Stimulated activated CD4-positive, alpha-beta T cell treated with anti-CD3 and anti-CD28 coated beads, Interleukin-4, amount 100 ng/mL, for 4 hours (primary cell): ENCODE measurements around the gene RARS1.

Experiments
- DNase-seq, 2 experiments: peaks; one replicate each; pipeline ENCODE4 v3.0.0-alpha.2; 2020

The RARS1 gene

DNA sequence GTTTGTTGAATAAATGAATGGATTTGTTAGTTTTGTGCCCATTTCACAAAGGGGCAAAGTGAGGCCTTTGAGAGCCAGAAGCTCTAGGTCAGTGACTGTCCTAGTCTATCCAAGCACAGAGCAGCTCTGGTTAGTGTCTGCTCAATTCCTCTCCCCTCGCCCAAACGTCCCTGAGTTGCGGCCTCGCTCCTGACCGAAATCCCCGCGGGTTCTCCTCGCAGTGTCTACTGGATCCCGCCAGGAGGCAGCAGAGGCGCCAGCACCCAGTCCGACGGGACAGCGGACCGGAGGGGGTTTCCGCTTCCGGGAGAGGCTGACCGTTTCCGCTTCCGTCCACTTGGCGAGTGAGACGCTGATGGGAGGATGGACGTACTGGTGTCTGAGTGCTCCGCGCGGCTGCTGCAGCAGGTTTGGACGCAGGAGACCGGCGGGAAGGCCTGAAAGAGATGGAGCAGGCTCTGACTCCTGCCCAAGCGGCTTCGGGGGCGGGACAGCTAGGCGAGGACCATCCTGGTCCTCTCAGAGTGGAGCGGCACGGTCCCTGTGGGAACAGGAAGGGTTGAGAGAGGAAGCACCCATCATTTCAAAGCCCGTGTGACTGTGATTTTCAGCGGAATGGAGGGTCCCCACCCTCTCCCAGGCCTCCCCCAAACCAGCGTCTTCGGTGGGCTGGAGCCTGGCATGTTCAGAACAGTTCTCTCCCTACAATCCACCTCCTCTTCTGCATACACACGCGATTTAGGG lies at the start of gene RARS1:
Gene RARS1, plus strand, starts transcription at position 336 of the 744 bp plus-strand sequence. Its CDS starts 28 bp downstream, at position 364.
- peak; percentile 84 to 88 for DNase-seq

DNA sequence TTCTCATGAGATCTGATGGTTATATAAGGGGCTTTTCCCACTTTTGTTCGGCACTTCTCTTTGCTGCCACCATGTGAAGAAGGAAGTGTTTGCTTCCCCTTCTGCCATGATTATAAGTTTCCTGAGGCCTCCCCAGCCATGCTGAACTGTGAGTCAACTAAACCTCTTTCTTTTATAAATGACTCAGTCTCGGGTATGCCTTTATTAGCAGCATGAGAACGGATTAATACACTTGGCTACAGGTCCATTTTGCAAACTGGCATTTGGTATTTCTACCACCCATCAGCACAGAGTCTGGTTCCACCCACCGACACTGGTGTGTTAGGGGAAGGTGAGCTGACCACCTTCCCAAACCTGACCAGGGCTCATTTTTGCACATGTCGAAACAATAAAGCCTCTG lies 47.9 kb upstream of the RARS1 start:
- no peak for DNase-seq

DNA sequence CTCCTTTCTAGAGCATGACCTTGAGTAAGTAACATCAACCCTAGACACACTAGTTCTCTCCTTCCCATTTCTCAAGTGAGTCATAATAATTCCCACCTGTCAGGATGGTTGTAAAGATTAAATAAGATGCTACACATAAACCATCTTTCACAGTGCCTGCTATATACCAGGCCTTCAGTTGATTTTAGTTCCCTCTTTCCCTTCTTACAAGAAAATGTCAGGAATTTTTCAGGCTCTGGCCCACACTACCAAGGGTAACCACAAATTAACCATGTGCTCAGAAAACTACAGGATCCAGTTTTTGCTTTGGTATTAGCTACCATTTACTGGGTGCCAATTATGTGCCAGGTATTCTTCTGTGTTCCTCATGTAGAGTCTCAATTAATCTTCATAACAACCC lies 42.7 kb upstream of the RARS1 start:
- no peak for DNase-seq

DNA sequence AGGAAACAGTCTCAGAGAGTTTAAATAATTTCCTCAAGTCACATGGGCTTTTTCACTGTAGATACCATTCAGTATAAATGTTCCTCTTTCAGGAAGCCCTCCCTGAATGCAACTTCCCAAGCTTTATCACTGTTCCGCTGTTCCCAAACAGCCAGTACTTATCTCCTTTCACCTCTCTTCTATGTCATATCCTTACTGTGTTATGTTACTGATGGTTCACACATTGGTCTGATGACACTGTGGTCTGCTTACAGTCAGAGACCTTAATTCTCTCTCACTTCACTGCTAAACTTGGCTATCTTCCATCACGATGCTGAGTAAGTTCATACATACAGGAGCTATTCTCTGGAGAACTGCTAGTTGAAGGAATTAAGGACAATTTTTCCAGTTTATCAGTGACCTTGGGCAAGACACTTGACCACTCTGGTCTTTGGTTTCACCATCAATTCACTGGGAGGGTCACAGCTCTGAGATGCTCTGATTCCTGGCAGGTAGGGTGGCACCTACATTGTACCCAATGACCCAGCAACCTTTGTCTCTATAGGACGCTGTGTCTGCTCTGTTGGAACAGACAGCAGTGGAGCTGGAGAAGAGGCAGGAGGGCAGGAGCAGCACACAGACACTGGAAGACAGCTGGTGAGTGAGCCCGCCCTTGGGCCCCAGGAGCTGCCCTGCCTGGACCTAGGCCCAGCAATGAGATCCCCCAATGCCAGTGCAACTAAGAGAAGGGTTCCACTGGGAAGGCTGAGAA lies 42.1 kb upstream of the RARS1 start:
- no peak for DNase-seq

DNA sequence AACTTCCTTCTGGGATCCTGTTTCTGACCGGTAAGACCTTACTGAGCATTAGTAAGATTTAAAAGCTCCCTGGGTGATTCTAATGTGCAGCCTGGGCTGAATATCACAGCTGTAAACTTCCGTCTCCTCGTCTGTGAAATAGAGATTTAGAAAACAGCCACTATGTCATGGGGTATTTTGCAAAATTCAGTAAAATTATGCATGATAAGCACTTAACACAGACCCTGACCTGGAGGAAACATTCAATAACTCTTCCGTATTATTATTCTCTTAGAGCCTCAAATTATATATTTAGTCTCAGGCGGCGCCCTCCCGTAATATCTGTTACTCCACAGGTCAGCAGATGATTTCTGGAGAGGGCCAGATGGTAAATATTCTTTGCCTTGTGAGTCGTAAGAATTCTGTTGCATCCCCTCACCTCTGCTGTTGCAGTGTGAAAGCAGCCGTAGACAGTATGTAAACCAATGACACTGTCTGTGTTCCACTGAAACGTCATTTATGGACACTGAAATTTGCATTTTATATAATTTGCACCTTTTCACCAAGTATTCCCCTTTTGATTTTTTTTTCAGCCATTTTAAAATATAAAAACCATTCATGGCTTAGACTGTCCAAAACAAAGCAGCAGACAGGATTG lies 39.2 kb upstream of the RARS1 start:
- DNase-seq, result no peak

DNA sequence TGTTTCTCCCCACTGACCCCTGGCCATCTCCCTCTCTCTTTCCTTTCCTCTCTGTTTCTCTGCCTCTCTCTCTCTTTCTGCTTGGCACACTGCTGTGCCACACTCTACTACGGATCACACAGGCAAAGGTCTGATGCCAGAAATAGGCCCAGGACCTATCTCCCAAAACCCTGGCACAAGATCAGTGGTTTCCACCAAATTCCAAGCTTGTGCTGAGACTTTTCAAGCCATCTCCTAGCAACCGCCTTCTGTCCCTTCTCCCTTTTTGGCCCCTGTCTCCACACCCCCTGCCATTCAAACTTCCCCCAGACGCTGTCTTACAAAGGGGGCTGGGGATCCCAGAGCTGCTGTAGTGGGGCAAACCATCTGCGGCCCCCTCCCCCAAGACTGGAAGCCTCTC lies 38.5 kb upstream of the RARS1 start:
- no peak for DNase-seq

DNA sequence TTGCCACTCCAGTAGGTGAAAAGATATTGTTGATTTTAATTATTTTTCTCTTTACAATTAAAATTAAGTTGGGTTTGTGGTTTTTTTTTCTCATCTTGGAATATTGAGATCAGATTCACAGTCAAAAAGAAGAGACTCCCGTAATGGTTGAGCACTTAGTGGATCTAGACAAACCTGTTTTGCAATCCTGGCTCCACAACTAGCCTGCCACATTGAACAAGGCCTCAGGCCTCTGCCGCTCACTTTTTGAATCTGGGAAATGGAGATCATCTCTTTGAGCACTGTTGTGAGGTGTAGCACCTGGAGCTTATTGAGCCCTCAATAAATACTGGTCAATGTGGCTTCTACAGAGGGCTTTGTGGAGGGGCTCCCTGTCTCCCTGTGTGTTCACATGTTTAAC lies 37.1 kb upstream of the RARS1 start:
- no peak for DNase-seq

DNA sequence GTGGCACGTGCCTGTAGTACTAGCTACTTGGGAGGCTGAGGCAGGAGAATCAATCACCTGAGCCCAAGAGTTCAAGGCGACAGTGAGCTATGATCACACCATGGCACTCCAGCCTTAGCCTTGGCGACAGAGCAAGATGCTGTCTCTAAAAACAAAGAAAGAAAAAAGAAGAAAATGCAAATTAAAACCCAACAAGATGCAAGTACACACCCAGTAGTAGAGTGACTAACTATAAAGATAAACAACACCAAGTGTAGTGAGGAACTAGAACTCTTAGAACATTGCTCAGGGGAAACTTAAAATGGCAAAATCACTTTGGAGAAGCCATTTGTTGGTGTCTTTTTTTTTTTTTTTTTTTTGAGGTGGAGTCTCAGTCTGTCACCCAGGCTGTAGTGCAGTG lies 34.7 kb upstream of the RARS1 start:
- no peak for DNase-seq

DNA sequence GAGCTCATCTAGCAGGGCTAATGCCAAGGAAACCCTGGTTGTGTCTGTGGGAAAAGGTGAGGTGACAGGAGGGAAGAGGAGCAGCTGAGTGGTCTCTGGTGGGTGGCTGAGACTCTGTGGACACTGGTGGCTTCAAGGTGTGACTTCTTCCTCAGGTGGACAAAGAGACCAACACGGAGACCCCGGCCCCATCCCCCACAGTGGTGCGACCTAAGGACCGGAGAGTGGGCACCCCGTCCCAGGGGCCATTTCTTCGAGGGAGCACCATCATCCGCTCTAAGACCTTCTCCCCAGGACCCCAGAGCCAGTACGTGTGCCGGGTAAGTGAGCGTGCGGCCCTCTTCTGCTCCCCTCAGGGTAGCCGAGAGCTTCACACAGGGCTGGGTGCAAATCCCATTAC lies 31.1 kb upstream of the RARS1 start:
- no peak for DNase-seq

DNA sequence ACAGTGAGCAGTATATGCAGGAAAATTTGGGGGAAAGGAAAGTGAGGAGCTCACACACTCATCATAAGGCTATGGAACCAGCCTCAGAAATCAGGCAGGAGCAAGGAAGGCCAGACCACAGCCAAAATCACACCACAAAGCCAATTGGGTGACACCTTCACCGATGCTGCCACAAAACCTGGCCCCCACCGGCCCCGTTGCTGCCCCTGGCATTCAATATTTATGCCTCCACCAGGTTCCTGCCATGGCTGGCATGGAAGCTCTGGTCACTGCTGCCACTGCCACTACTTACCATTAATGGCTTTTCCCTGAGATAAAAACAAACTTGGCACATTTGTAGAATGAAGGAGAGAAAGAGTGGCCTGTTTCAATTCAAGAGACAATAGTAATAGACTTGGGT lies 28.7 kb upstream of the RARS1 start:
- no peak for DNase-seq

DNA sequence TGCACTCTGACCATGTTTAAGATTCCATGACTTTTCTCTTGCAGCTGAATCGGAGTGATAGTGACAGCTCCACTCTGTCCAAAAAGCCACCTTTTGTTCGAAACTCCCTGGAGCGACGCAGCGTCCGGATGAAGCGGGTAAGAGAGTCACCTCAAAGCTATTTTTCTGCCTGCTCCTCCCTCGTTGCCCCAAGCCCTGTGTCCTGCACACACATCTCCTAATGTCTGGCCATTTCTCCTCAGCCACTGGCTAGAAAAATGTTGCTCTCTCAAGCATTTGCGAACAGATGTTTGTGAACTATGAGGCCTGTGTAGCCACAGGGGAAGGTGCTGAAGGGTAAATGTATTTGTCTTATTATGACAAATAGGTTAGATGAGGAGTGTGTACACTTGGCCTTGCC lies 25.7 kb upstream of the RARS1 start:
- DNase-seq, result no peak

DNA sequence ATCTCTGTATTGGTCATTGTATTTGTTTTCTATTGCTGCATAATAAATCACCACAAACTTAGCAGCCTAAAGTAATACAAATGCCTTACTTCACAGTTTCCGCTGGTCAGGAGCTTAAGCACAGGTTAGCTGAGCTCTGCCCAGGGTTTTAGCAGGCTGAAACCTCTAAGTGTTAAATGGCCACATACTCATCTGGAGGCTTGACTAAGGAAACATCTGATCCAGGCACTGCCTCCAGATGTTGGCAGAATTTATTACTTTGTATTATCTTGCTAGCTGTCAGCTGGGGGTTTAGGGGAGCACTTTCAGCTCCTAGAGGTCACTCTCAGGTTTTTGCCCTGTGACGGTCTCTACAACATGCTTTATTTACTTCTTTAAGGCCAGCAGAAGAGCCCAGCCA lies 23.2 kb upstream of the RARS1 start:
- no peak for DNase-seq

DNA sequence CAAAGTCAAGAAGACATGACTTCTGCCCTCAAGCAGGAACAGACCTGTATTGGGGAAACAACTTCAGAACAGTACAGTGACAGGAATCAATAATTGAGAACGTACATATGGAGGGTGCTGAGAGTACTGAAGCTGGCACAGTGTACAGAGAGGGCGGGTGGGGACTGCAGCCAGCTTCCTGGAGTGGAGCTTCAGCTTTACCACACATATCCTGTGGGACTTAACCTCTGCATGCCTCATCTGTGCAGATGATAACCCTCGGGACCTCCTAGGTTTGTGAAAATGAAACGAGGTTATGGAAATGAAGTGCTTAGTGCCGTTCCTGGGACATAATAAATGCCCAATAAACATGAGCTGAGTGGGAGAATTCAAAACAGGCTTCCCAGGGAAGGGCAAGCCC lies 22.1 kb upstream of the RARS1 start:
- no peak for DNase-seq

DNA sequence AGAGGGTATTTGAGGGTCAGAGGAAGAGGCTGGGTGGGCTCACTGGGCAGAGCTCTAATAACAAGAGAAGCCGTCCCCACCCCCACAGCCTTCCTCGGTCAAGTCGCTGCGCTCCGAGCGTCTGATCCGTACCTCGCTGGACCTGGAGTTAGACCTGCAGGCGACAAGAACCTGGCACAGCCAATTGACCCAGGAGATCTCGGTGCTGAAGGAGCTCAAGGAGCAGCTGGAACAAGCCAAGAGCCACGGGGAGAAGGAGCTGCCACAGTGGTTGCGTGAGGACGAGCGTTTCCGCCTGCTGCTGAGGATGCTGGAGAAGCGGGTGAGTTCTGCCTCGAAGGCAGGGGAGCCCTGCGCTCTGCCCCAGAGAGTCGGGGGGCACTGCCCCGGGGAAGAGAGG lies 21.6 kb upstream of the RARS1 start:
- DNase-seq, result no peak

DNA sequence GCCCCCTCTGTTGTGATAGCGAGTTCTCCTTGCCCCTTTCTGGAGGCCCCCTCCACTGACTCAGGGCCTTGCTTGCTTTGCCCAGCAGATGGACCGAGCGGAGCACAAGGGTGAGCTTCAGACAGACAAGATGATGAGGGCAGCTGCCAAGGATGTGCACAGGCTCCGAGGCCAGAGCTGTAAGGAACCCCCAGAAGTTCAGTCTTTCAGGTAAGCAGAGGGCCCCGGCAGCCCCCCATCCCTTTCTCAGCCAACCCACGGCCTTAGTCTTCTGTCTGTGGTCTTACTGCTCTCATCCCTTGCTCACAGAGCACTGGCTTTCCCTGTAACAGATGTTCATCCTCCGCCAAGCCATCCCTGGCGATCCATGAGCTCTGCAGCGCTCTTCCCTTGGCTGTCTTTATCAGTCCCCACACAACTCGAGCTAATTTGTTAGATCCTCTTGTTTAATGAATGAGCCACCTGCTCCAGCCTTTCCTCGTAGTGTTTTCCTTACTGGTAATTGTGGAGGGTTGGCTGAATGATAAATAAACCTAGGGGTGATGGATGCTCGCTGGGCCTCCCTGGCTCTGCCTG lies 18.4 kb upstream of the RARS1 start:
- DNase-seq, result no peak

DNA sequence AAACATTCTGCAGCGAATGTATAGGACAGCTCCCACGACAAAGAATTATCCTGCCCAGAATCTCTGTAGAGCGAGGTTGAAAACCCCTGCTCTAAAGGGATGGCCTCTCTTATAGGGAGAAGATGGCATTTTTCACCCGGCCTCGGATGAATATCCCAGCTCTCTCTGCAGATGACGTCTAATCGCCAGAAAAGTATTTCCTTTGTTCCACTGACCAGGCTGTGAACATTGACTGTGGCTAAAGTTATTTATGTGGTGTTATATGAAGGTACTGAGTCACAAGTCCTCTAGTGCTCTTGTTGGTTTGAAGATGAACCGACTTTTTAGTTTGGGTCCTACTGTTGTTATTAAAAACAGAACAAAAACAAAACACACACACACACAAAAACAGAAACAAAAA lies 17.4 kb upstream of the RARS1 start:
- no peak for DNase-seq

DNA sequence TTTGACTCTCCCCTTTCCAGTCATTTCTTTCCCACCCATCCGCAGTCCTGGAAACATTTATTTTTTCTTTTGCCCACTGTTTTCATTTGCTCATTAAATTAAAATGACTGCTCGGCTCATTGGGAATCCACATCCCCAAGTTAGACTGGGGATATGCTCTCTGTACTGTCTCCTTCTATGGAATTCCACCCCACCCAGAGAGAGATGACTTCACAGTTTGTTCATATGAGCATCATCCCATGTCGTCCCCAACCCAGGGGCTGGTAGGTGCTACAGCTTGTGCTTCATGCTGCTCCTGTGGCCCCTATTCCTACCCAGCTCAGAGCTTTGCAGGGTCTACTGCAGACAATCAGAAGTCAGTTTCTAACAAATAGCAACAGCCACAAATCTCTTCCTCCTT lies 16.5 kb upstream of the RARS1 start:
- no peak for DNase-seq

DNA sequence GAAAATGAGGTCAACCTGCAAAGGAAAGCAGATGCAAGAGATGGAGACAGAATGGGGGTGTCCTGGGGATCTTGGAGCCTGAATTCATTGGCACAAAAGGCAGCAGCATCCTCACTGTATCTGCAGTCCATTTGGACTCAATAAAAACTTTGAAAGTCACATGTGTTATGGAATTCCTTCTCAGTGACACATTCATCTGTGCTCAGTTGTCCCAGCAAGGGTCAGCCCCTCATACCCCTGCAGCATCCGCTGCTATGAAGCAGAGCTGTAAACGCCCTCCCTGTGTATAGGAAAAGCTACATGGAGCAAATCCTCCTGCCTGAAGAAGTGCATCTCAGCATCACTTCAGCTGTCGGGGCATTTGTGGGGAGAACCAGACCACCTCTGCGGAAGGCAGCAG lies 14.5 kb upstream of the RARS1 start:
- no peak for DNase-seq

DNA sequence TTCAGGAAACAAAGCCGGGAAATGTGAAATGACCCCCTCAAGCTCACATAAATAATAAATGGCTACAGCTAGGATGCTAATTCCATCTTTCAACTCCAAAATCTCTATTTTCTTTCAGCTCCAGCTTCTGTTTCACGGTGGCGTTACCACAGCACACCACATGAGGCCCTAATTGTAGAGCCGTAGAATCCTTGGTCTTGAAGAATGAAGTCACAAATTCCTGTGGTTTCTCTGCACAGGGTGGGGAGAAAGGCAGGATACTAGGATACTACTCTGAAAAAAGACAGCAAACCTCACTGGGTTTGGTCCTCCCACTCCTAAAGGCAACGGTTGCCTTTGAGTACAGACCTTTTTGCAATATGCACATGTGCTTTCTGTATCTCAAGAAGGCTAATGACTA lies 13.9 kb upstream of the RARS1 start:
- no peak for DNase-seq

DNA sequence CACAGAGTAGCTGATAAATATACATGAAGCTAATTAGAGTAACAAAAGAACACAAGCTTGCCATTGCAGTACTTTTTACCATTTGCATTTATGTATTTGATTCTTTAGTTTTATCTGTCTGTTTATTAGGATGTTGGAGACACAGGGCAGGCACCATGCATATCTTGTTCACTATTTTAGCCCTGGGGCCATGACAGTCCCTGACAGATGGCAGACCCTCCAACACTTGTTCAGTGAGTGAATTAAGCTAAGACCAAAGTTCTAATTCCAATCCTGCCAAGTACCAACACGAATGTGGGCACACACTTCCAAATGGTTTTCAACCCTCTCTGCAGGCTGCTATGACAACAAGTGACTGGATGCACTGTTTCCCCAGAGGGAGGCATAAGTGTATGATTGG lies 12.0 kb upstream of the RARS1 start:
- DNase-seq, result no peak

DNA sequence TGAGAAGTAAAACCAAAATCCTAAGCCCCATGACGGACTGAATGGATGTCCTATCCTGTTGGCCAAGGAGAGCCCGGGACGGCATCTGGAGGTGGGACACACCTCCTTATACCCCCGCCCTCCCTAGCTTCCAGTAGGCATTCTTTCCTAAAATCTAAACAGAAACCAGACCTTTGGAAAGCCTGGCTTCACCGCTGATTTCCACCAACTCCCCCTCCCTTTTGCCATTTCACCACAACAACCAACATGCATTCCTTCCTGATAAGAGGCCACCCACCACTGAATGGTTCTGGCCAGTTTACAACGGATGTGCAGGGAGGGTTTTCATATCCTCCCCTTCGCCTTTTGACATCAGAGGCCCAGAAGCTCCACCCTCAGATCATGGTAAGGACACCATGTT lies 9.2 kb upstream of the RARS1 start:
- DNase-seq, result no peak

DNA sequence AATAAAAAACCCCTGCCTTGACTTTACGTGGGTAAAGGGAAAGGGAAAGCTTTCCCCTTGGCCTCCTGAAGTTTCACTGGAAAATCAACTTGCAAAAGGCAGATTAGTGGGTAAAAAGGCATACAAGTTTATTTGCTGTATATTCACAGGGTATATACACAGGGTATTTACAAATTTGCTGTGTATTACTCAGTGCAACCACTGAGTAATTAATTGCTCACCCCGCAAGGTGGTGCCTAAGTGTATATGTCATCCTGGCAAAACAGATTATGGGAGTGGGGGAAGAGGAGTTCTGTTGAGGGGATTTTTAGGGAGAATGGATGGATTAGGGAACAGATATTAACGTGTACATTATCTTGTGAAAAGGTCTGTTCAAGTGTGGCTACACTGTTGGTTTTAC lies 7.1 kb upstream of the RARS1 start:
- no peak for DNase-seq

DNA sequence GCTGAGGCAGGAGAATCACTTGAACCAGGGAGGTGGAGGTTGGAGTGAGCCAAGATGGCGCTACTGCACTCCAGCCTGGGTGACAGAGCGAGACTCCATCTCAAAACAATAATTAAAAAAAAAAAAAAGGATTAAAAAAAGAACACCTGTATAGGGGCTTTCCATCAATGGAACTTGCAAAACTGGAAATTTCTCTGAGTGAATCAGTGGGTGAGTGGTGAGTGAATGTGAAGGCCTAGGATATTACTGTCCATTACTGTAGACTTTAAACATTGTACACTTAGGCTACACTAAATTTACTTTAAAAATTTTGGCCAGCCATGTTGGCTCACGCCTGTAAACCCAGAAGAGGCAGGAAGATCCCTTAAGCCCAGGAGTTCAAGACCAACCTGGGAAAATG lies 5.7 kb upstream of the RARS1 start:
- DNase-seq, result no peak

DNA sequence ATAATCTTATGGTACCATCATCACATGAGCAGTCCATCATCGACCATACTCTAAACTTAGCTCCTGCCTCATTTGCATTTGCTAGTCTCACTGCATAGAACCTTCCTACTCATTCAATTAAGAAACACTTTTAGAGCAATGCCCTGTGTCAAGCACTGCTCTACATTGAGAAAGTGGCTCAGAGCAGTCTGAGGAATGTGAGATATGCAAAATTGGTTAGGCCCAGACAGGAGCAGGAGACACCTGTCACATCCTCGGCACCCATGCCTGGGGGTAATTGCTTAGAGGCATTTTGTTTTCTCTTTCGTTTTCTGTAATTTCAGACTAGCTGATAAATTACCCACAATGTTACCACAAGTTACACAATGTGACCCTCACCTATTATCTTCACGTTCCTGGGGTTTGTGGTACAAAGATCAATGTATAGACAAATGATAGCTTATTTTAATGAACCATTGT lies 4.9 kb upstream of the RARS1 start:
- DNase-seq, result no peak
